DMS 273 (cell line): ENCODE data around the gene TNIK.

Experiments
- DNase-seq: peaks from one replicate; lab custom pipeline; 2025; ENCODE audit not compliant: unreplicated experiment; lab: John Stamatoyannopoulos, UW

The TNIK gene

GRCh38 chr3:171023566-171023965, 436.6 kb downstream of the TNIK start:
- no peak for DNase-seq

DNA sequence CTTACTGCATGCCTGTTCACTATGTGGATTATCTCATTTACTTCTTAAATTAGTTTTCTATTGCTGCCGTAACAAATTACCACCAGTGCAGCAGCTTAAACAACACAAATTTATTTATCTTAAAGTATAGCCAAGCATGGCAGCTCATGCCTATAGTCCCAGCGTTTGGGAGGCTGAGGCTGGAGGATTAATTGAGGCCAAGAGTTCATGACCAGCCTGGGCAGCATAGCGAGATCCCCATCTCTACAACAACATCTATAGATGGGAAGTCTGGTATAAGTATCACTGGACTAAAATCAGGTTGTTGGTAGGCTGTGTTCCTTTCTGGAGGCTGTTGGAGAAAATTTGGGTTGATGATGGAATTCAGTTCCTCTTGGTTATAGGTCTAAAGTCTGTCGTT, 438.8 kb downstream of the TNIK start:
- no peak for DNase-seq

GRCh38 chr3:171018156-171018935, 441.9 kb downstream of the TNIK start:
- DNase-seq = peak; percentile 25

DNA sequence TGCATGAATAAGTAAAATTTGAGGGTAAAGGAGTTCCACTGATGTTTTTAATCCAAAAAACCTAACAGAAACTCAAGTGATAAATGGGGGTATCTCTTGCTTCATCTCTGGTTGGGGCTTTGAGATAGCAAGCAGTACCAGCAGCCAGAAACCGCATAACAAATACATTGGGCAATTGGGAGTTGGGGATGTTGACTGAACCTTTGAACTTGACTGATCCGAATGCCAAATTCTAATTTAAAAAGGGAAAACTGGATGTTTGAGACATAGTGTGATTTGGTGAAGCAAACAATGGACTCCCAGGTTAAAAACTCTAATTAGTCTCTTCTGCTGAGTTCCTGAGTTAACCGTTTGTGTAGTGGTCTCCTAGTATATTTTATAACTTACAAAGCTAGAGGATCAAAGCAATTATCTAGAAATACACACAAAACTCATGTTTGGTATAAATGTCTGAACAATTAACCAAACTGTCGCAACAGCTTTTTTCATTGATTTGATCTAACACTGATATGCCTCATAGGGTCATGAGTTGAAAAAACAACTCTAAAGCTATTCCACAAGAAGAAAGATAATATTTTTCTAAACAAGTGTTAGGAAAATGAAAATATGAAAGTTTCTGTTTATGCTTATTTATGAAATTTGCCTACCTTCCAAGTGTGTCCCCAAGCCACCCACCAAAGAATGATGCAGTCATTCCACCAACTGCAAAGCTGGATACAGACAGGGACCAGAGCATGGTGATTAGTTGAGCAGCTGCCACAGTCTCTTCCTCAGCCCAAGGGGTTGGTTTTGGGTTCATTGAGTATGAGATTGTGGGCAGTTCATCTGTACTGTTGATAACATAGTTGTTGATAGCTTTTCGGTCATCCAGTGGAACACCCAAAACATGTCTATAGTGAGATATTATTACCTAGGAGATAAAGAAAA, 446.1 kb downstream of the TNIK start:
- DNase-seq = no peak

DNA sequence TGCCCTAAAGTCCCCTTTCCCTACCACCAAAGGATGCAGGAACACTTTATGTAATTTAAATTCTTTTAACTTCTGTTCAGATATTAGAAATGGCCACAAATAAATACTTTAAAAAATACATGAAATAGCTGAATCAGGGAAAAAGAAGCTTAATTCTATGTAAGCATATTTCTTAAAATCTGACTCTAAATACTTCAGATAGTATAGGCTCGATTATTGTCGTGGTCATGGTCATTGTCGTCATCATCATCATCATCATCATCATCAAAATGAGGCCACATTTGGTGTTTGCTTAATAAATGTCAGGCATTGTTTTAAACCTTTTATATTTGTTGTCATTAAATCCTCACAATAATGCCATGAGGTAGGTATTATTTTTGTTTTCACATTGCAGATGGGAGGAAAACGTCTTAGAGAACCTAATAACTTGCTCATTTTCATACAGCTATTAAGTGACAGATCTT, 448.3 kb downstream of the TNIK start:
- DNase-seq = no peak
